DOHH2 (cell line): ENCODE data around the gene SPEM2.

Source experiments
- H3F3A ChIP-seq: fragments of 200-600 bp; sonication (generic), shearing (Covaris generic); 2 replicates; pipeline ENCODE4 v1.6.0; 2016; ENCODE audit warnings: antibody characterized with exemption, mild to moderate bottlenecking; ENCODE audit not compliant: control insufficient read depth, insufficient read depth
- H3K27ac ChIP-seq: fragments of 200-600 bp; sonication (generic); 2 replicates; pipeline ENCODE4 v1.5.1; 2014; ENCODE audit warnings: low read depth, mild to moderate bottlenecking, low read length, moderate library complexity
- H3K27me3 ChIP-seq: fragments of 200-600 bp; sonication (generic); 2 replicates; pipeline ENCODE4 v1.6.1; 2014; ENCODE audit warnings: mild to moderate bottlenecking, low read length, mixed read lengths; ENCODE audit not compliant: control insufficient read depth
- H3K36me3 ChIP-seq: fragments of 200-600 bp; sonication (generic); 2 replicates; pipeline ENCODE4 v1.6.1; 2014; ENCODE audit warnings: mild to moderate bottlenecking, low read length, moderate library complexity, mixed read lengths; ENCODE audit not compliant: control insufficient read depth
- H3K4me1 ChIP-seq: fragments of 200-600 bp; sonication (generic); 2 replicates; pipeline ENCODE4 v1.6.1; 2014; ENCODE audit warnings: mild to moderate bottlenecking, low read length, mixed read lengths; ENCODE audit not compliant: control insufficient read depth
- H3K4me2 ChIP-seq: fragments of 200-600 bp; sonication (generic); 2 replicates; pipeline ENCODE4 v1.6.0; 2014; ENCODE audit warnings: mild to moderate bottlenecking, low read length, moderate library complexity
- H3K4me3 ChIP-seq: fragments of 200-600 bp; sonication (generic); 2 replicates; pipeline ENCODE4 v1.5.1; 2014; ENCODE audit warnings: mild to moderate bottlenecking, low read length, mixed read lengths
- H3K79me2 ChIP-seq: fragments of 200-600 bp; sonication (generic); 2 replicates; pipeline ENCODE4 v1.6.1; 2014; ENCODE audit warnings: mild to moderate bottlenecking, low read length, mixed read lengths; ENCODE audit not compliant: control insufficient read depth
- H3K9me2 ChIP-seq: fragments of 200-600 bp; sonication (generic); replicated peaks from 2 replicates; pipeline ENCODE4 v1.6.1; 2014; ENCODE audit warnings: mild to moderate bottlenecking, low read length, mixed read lengths; ENCODE audit not compliant: control insufficient read depth
- H3K9me3 ChIP-seq: fragments of 200-600 bp; sonication (generic); 2 replicates; pipeline ENCODE4 v1.6.1; 2014; ENCODE audit warnings: antibody characterized with exemption, low read length, mixed read lengths; ENCODE audit not compliant: control insufficient read depth, insufficient read depth
- H4K20me1 ChIP-seq: fragments of 200-600 bp; sonication (generic); 2 replicates; pipeline ENCODE4 v1.6.0; 2014; ENCODE audit warnings: low read depth, mild to moderate bottlenecking, antibody characterized with exemption, low read length, moderate library complexity; ENCODE audit not compliant: control insufficient read depth, insufficient read depth
- EZH2phosphoT487 ChIP-seq: fragments of 200-600 bp; sonication (generic); IDR thresholded peaks from 2 replicates; pipeline ENCODE4 v1.6.1; 2017; ENCODE audit warnings: borderline replicate concordance, mild to moderate bottlenecking, antibody characterized with exemption, low read length, moderate library complexity, mixed read lengths
- TF ChIP-seq, protein P1 (sequence below): fragments of 200-600 bp; sonication (generic); IDR thresholded peaks from one replicate; pipeline ENCODE4 v1.5.1; 2014; ENCODE audit warnings: antibody characterized with exemption, mild to moderate bottlenecking, low read depth, low read length; ENCODE audit not compliant: poor library complexity, severe bottlenecking

SPEM2 gene

GRCh38 chr17:7406235-7406825 lies 19.1 kb upstream of the SPEM2 start:
- no peak for TF ChIP-seq EZH2phosphoT487
- TF ChIP-seq, protein P1, sequence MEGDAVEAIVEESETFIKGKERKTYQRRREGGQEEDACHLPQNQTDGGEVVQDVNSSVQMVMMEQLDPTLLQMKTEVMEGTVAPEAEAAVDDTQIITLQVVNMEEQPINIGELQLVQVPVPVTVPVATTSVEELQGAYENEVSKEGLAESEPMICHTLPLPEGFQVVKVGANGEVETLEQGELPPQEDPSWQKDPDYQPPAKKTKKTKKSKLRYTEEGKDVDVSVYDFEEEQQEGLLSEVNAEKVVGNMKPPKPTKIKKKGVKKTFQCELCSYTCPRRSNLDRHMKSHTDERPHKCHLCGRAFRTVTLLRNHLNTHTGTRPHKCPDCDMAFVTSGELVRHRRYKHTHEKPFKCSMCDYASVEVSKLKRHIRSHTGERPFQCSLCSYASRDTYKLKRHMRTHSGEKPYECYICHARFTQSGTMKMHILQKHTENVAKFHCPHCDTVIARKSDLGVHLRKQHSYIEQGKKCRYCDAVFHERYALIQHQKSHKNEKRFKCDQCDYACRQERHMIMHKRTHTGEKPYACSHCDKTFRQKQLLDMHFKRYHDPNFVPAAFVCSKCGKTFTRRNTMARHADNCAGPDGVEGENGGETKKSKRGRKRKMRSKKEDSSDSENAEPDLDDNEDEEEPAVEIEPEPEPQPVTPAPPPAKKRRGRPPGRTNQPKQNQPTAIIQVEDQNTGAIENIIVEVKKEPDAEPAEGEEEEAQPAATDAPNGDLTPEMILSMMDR, result no peak
- H3F3A ChIP-seq, result 0 out of 2 replicates have a peak, but pooled peaks cover 2% of the 10 kb centered on the region
- H4K20me1 ChIP-seq, result no peaks in the 10 kb centered on the region
- H3K36me3 ChIP-seq, result 0 out of 2 replicates have a peak, but pooled peaks cover 4% of the 10 kb centered on the region
- H3K27me3 ChIP-seq, result no peaks in the 10 kb centered on the region
- peaks cover 9% of the 10 kb centered on the region for H3K79me2 ChIP-seq
- no peak overlapping the region for H3K27ac ChIP-seq
- H3K4me3 ChIP-seq, result no peak overlapping the region
- H3K4me2 ChIP-seq, result no peak overlapping the region
- no peaks in the 10 kb centered on the region for H3K9me2 ChIP-seq
- H3K9me3 ChIP-seq, result no peaks in the 10 kb centered on the region
- H3K4me1 ChIP-seq, result peaks cover 11% of the 10 kb centered on the region

- H3K4me2 ChIP-seq, result no peak overlapping the region
- no peaks in the 10 kb centered on the region for H3K27me3 ChIP-seq
- no peaks in the 10 kb centered on the region for H3F3A ChIP-seq
- 0 out of 2 replicates have a peak, but pooled peaks cover 4% of the 10 kb centered on the region for H3K36me3 ChIP-seq
- no peaks in the 10 kb centered on the region for H4K20me1 ChIP-seq
- H3K79me2 ChIP-seq, result peaks cover 9% of the 10 kb centered on the region
- TF ChIP-seq, protein P1, result no peak
- TF ChIP-seq EZH2phosphoT487, result no peak
- H3K9me2 ChIP-seq, result no peaks in the 10 kb centered on the region
- H3K27ac ChIP-seq, result no peak overlapping the region
- peaks cover 11% of the 10 kb centered on the region for H3K4me1 ChIP-seq
- no peak overlapping the region for H3K4me3 ChIP-seq
- H3K9me3 ChIP-seq, result no peaks in the 10 kb centered on the region
Measured at GRCh38 chr17:7407082-7407481, 18.3 kb upstream of the SPEM2 start.

DNA sequence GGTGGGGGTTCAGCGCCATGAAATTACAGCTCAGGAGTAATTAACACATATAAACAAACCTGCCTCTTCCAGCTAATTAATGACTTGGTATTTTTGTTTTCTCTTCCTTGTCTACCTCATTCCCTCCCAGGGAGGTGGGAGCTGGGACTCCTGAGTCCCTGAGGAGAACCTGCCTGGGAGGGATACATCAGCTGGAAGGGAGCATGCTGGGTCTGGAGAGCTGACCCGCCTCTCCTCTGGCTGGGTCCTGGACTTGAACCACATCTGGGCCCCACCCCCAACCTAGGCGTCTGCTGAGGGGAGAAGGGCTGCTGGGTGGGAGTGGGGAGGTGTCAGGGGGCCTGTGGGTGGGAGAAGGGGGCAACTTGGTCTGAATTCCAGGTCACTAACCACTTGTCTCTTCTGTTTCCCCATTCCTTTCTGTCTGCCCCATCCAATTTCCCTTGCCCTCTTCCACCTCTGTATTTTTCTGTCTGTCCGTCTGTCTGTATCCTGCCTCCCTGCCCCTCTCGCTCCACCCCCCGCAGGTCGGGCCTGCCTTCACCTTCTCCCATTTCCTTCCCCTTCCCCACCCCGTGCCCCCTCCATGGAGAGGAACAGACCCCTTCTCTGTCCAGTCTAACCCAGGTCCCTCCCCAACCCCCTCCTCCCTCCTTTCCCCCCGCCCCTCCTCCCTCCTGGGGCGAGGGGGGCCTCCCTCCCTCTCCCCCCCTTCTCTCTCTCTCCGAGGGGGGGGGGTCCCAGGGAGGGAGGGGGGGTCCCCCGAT lies 17.7 kb upstream of the SPEM2 start, which contains the start of gene NLGN2:
Gene NLGN2 (plus strand): TSS at position 361 of the 767 bp plus-strand sequence. CDS start 411 bp downstream, outside the sequence.
- Histone ChIP-seq H3K79me2 (peaks cover 9% of the 10 kb centered on the region), H3K27ac (no peak within 1 kb of the TSS), H3K4me2 (no peak within 1 kb of the TSS), H3K36me3 (0 out of 2 replicates have a peak, but pooled peaks cover 4% of the 10 kb centered on the region), H3K9me3 (no peaks in the 10 kb centered on the region), H3K4me3 (no peak within 1 kb of the TSS), H3F3A (0 out of 2 replicates have a peak, but pooled peaks cover 2% of the 10 kb centered on the region), H4K20me1 (no peaks in the 10 kb centered on the region), H3K4me1 (peaks cover 10% of the 10 kb centered on the region), H3K27me3 (no peaks in the 10 kb centered on the region), H3K9me2 (no peaks in the 10 kb centered on the region)
- TF ChIP-seq, protein P1, result no peak
- TF ChIP-seq EZH2phosphoT487, result no peak
